VCaP (cell line): Measurements from ENCODE around the gene SERPINA3.

Source experiments
- H3K27ac ChIP-seq: fragments of 450-650 bp; 2 replicates; pipeline ENCODE4 v1.5.1; 2017
- TF ChIP-seq, protein P1 (sequence below): fragments of 450-650 bp; conservative IDR thresholded peaks from 2 replicates; pipeline ENCODE4 v1.5.1; 2017; ENCODE audit warnings: mild to moderate bottlenecking, moderate library complexity

The SERPINA3 gene

DNA sequence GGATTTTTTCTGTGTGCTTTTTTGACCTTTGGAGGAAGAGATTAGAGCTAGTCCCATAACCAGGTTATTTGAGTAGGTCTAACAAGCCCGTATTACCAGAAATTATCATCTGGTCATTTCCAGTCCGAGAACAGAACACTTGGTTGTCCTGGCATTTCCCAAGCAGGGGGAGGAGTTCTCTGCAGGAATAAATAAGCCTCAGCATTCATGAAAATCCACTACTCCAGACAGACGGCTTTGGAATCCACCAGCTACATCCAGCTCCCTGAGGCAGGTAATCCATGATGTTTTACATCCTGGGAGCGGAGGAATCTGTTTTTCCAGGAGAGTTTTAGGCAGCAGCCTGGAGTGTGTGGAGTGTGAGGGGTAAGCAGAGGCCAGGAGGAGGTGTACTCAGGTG, at the start of gene SERPINA3:
SERPINA3 (plus strand) TSS at position 218 of the 400 bp plus-strand sequence. CDS start 2,051 bp downstream, outside the sequence.
- TF ChIP-seq, protein P1, sequence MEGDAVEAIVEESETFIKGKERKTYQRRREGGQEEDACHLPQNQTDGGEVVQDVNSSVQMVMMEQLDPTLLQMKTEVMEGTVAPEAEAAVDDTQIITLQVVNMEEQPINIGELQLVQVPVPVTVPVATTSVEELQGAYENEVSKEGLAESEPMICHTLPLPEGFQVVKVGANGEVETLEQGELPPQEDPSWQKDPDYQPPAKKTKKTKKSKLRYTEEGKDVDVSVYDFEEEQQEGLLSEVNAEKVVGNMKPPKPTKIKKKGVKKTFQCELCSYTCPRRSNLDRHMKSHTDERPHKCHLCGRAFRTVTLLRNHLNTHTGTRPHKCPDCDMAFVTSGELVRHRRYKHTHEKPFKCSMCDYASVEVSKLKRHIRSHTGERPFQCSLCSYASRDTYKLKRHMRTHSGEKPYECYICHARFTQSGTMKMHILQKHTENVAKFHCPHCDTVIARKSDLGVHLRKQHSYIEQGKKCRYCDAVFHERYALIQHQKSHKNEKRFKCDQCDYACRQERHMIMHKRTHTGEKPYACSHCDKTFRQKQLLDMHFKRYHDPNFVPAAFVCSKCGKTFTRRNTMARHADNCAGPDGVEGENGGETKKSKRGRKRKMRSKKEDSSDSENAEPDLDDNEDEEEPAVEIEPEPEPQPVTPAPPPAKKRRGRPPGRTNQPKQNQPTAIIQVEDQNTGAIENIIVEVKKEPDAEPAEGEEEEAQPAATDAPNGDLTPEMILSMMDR = no peak
- H3K27ac ChIP-seq = no peak within 1 kb of the TSS

DNA sequence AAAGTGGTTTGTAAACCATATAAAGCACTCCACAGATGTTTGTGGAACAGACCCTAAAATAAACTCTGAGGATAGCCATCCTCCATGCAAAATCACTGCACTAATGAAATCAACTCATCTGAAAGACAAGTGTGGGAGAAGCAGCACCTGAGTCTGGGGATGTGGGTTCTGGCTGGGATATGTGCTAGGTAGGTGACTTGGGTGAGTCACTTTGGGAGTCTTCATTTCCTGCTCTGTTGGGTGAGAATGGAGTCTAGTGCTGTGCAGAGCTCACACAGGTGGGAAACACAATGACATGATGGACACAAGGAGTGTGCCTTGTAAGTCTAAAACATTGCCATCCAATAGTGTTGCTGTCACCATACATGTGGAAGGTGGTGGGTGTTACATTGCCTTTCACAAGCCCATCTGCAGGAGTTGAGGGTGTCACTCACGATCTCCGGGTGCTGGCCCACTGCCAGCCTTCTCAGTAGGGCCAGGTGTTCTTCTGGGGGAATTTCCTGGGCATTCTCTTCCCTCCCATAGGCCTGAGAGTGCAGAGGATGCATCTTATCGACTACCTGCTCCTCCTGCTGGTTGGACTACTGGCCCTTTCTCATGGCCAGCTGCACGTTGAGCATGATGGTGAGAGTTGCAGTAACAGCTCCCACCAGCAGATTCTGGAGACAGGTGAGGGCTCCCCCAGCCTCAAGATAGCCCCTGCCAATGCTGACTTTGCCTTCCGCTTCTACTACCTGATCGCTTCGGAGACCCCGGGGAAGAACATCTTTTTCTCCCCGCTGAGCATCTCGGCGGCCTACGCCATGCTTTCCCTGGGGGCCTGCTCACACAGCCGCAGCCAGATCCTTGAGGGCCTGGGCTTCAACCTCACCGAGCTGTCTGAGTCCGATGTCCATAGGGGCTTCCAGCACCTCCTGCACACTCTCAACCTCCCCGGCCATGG, 49.0 kb upstream of the SERPINA3 start:
- TF ChIP-seq, protein P1 = no peak
- no peak overlapping the region for H3K27ac ChIP-seq

DNA sequence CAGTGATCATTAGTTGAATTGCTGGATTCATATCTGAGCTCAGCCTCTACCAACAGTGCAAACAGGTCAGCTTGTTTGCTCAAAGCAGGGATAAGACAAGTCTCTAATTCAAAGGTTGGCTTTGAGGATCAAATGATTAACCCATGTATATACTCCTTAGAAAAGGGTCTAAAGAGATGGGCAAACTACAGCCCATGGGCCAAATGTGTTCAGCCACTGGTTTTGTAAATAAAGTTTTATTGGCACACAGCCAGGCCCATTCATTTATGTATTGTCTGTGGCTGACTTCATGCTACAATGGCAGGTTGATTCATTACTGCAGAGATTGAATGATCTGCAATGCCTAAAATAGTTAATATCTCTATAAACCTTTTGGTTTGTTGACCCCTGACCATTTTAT, 47.8 kb upstream of the SERPINA3 start:
- TF ChIP-seq, protein P1 = no peak
- no peak overlapping the region for H3K27ac ChIP-seq

DNA sequence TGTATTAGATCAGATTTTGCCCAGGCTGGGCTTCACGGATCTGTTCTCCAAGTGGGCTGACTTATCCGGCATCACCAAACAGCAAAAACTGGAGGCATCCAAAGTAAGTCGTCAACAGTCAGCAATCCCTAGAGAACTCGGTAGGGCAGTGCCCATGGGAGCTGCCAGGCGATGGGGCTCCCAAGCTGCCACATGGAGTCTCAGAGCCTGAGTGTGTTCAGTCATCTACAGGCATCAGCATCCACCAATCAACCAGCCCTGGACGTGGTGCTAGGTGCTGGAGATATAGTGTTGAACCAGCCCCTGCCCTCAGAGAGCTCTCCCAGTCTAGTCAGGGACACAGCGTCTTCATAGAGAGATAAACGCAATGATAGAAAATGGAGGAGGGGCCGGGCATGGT, 44.0 kb upstream of the SERPINA3 start:
- no peak overlapping the region for H3K27ac ChIP-seq
- TF ChIP-seq, protein P1 = no peak

DNA sequence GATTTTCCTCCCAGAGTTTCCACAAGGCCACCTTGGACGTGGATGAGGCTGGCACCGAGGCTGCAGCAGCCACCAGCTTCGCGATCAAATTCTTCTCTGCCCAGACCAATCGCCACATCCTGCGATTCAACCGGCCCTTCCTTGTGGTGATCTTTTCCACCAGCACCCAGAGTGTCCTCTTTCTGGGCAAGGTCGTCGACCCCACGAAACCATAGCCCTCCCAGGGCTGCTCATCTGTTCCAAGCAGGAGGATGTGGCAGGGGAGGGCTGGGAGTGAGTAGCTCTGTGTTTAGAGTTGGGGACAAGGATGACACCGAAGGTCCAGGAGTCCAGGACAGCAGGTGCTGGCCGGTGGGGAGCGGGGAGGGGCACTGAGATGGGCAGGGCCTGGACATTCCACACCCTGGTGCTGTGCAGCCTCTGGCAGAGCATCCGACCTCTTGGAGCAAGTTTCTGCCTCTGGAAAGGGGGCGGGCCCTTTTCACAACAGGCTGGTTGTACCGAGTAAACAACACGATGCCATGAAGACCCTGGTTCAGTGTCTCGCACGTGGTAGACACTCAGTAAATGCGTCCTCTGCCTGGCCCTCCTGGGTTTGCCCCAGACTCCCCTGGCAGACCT, 42.7 kb upstream of the SERPINA3 start:
- TF ChIP-seq, protein P1 = no peak
- H3K27ac ChIP-seq = no peak overlapping the region

DNA sequence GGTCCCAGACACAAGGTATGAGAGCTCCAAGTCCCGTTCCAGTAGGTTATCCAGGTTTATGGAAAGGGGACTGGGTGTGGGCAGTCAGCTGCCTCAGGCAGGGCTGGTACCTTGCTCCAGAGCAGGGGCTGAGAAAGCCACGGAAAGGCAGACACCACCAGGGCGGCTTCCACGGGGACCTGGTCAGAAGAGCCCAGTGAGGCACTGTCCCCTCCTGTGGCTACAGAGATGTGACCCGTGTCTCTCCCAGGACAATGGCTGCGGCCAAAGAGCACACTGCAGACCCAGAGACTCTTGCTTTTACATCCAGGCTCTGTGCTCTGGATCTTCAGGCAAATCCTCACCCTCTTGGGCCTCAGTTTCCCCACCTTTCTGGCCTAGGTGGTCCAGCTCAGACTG, 42.2 kb upstream of the SERPINA3 start:
- TF ChIP-seq, protein P1 = no peak
- no peak overlapping the region for H3K27ac ChIP-seq

DNA sequence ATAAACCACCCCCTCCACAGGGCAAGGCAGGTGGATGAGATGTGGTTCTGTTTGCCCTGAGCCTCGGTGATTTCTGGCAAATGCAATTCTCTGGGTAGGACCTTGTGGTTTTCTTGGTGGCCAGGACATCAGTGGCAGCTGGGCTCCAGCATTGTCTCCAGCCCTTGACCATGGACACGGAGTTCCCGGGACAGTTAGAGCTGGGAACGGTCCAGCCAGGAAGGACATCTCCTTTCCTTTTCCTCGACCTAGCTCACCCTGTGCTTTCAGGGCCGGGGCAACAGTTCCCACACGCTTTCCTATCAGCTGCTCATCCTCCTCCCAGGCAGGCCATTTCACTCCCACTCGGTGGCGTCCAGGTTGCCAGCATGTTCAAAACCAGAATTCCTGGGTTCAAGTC, 41.8 kb upstream of the SERPINA3 start:
- no peak overlapping the region for H3K27ac ChIP-seq
- TF ChIP-seq, protein P1 = no peak
